ENCODE results near the gene ESR2.

ESR2 gene

DNA sequence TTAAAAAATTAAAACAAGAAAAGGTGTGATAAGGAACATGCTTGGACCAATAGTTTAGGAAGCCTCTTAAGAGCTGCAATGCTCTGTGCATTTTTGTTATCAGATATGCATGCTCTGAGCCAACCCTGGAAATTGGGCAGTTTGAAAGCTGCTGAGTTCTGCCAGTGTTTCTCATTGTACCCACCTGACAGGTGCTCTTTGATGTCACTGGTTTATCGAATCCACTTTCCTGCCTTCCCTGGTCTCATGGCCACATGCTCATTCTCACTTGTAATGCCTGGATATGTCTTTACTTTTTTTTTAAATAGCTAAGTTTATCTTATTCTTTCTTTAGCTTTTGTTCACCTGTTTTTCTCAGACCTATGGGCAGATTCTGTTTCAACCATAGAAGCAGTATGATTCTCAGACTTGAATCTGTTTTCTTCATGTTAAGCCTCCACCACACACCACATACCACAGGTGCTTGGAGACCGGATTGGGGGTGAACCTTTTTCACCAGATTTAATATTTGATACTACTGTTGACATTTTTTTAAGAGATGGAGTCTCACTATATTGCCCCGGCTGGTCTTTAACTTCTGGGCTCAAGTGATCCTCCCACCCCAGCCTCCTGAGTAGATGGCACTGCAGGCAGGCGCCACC lies 90.7 kb downstream of the ESR2 start:
- H3K4me1 Mint-ChIP-seq: peaks cover 2% of the 10 kb centered on the region
- peaks cover 2% of the 10 kb centered on the region for H3K36me3 Mint-ChIP-seq (ENCODE audit: low read depth)
- ATAC-seq (no peak), DNase-seq (no peak)
- H3K27ac Mint-ChIP-seq: no peak overlapping the region
- no peaks in the 10 kb centered on the region for H3K27me3 Mint-ChIP-seq
- H3K4me3 Mint-ChIP-seq: no peak overlapping the region
- no peaks in the 10 kb centered on the region for H3K9me3 Mint-ChIP-seq

DNA sequence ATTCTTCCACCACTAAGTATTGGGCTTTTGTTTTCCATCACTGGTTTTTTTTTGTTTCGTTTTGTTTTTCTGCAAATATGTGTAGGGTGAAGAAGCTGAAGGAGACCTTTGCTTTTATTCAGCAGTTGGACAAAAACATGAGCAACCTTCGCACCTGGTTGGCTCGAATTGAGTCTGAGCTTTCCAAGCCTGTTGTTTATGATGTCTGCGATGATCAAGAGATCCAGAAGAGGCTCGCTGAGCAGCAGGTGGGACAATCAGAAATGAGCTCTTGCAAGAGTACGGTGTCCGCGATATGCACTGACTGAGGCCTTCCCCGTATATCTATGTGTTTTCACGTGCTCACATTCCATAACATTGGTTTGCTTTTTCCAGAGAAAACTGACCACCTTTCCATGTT lies 91.5 kb downstream of the ESR2 start:
- Mint-ChIP-seq H3K9me3 (no peaks in the 10 kb centered on the region), H3K36me3 (ENCODE audit: low read depth) (peaks cover 2% of the 10 kb centered on the region), H3K27me3 (no peaks in the 10 kb centered on the region), H3K27ac (no peak overlapping the region), H3K4me3 (no peak overlapping the region), H3K4me1 (peaks cover 2% of the 10 kb centered on the region)
- no peak for ATAC-seq
- DNase-seq: no peak

DNA sequence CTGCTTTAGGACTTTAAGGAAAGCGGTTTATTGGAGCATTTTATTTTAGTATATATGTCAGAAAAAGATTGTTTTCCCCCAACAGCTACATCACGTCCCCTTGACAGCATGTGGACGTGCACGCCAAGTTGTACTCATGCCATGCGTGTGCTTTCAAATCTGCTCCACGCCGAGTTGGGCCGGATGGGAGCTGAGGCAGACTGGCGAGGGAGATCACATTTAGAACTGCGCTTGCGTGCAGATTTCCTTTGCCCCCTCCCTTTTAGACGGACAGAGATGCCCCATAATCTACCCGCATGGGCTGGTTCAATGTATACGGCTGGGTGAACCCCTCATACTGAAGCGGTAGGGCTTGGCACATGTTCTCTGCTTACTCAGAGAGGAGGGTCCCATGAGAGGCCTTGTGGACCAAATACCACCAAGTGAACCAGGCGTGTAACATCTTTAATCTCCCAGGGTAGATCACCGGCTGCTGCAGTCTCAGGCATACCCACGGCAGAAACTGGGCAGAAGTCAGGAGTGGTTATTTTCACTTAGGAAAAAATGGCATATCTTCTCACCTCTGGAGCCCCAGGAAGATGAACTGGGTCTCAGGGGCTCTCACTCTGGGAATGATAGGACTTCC lies 92.1 kb downstream of the ESR2 start:
- no peak overlapping the region for H3K27ac Mint-ChIP-seq
- no peak overlapping the region for H3K4me3 Mint-ChIP-seq
- no peaks in the 10 kb centered on the region for H3K27me3 Mint-ChIP-seq
- no peaks in the 10 kb centered on the region for H3K9me3 Mint-ChIP-seq
- H3K36me3 Mint-ChIP-seq (ENCODE audit: low read depth): peaks cover 2% of the 10 kb centered on the region
- DNase-seq (no peak), ATAC-seq (no peak)
- peaks cover 6% of the 10 kb centered on the region for H3K4me1 Mint-ChIP-seq

- H3K4me1 Mint-ChIP-seq: peaks cover 9% of the 10 kb centered on the region
- no peak for DNase-seq
- no peaks in the 10 kb centered on the region for H3K27me3 Mint-ChIP-seq
- H3K27ac Mint-ChIP-seq: no peak overlapping the region
- peaks cover 2% of the 10 kb centered on the region for H3K36me3 Mint-ChIP-seq (ENCODE audit: low read depth)
- no peaks in the 10 kb centered on the region for H3K9me3 Mint-ChIP-seq
- no peak overlapping the region for H3K4me3 Mint-ChIP-seq
- ATAC-seq: no peak
Measured at GRCh38 chr14:64201296-64201695, 92.9 kb downstream of the ESR2 start.

DNA sequence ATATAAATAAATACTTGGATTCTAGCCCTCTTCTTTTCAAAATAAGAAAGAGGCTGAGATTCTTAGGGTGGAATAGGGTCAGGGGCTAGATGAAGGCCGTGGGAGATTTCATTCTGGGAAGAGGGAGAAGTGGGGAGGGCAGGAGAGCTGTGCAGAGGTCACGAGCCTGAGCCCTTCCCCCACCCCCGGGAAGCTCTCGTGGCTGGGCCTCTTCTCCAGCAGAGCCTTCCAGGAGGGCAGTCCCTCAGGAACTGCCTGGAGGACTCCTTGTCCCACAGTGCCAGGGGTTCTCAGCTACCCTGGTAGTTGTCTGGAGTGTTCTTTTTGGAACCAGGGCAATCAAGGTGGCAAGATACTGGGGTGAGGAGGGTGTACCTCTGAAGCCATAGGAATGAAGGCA lies 94.0 kb downstream of the ESR2 start:
- Mint-ChIP-seq H3K4me1 (peaks cover 21% of the 10 kb centered on the region), H3K36me3 (ENCODE audit: low read depth) (peaks cover 2% of the 10 kb centered on the region), H3K4me3 (no peak overlapping the region), H3K27ac (no peak overlapping the region), H3K9me3 (no peaks in the 10 kb centered on the region), H3K27me3 (no peaks in the 10 kb centered on the region)
- no peak for DNase-seq
- no peak for ATAC-seq

- Mint-ChIP-seq H3K36me3 (ENCODE audit: low read depth) (peaks cover 4% of the 10 kb centered on the region), H3K4me3 (no peak overlapping the region), H3K27me3 (no peaks in the 10 kb centered on the region), H3K27ac (peak overlapping the region; percentile 5), H3K9me3 (no peaks in the 10 kb centered on the region), H3K4me1 (peaks cover 28% of the 10 kb centered on the region)
- DNase-seq (no peak), ATAC-seq (no peak)
Measured at GRCh38 chr14:64198486-64198885, 95.7 kb downstream of the ESR2 start.

GRCh38 chr14:64197996-64198395 lies 96.2 kb downstream of the ESR2 start:
- Mint-ChIP-seq H3K4me1 (peaks cover 27% of the 10 kb centered on the region), H3K27me3 (no peaks in the 10 kb centered on the region), H3K9me3 (no peaks in the 10 kb centered on the region), H3K27ac (no peak overlapping the region), H3K36me3 (ENCODE audit: low read depth) (peaks cover 3% of the 10 kb centered on the region), H3K4me3 (no peak overlapping the region)
- DNase-seq: no peak
- no peak for ATAC-seq

DNA sequence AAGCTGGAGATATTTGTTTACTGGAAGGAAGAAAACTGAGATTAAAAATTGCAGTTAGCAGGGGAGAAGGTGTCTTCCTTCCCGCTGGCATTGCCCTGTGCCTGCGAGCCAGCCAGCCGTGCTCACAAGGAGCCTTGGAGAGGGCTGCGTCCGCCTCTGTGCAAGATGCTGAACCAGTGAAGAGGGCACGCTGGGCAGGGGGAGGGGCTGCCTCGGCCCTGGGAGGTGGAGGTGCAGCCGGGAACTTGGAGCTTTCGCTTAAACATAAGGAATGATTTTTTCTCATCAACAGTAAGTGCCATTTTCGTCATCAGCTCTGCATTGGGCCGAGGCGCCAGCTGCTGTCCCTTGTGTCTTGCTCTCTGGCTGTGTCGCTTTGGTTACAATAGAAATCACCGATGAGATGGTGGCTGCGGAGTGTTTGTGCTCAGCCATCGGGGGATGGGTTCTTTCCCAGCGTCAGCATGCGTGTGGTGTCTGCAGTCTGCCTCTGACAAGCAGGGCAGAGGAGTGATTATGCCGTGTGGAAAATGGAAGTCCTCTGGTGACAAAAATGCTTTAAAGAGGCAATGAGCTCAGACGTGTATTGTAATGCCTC lies 97.3 kb downstream of the ESR2 start:
- Mint-ChIP-seq H3K4me1 (peaks cover 27% of the 10 kb centered on the region), H3K27me3 (no peaks in the 10 kb centered on the region), H3K27ac (no peak overlapping the region), H3K4me3 (peak overlapping the region; percentile 57), H3K9me3 (no peaks in the 10 kb centered on the region), H3K36me3 (ENCODE audit: low read depth) (peaks cover 2% of the 10 kb centered on the region)
- peak; percentile 58 for ATAC-seq
- peak; percentile 10 for DNase-seq

- Mint-ChIP-seq H3K4me3 (no peak overlapping the region), H3K4me1 (peaks cover 30% of the 10 kb centered on the region), H3K27me3 (no peaks in the 10 kb centered on the region), H3K36me3 (ENCODE audit: low read depth) (peaks cover 2% of the 10 kb centered on the region), H3K9me3 (no peaks in the 10 kb centered on the region), H3K27ac (no peak overlapping the region)
- DNase-seq (no peak), ATAC-seq (no peak)
Measured at GRCh38 chr14:64196056-64196455, 98.1 kb downstream of the ESR2 start.

DNA sequence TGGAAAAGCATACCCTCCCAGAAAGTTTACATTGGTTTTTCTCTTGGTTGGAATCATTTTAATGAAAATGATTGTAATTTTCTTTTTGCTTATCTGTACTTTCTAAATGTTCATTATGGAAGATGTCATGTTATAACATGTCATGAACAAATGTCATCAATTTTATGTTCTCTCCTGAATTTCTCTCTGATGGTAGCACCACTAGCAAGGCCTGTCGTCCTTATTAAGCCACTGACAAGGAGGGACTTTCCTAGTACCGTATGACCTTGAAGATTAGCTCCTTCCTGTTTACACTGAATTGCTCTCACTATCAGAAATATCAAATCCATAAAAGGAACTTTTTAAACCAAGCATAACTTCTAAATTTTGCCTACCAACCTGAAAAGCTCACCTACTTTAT lies 99.0 kb downstream of the ESR2 start:
- no peaks in the 10 kb centered on the region for H3K9me3 Mint-ChIP-seq
- no peak for ATAC-seq
- no peak for DNase-seq
- peaks cover 30% of the 10 kb centered on the region for H3K4me1 Mint-ChIP-seq
- H3K36me3 Mint-ChIP-seq (ENCODE audit: low read depth): peaks cover 2% of the 10 kb centered on the region
- no peaks in the 10 kb centered on the region for H3K27me3 Mint-ChIP-seq
- no peak overlapping the region for H3K4me3 Mint-ChIP-seq
- peak overlapping the region; percentile 65 for H3K27ac Mint-ChIP-seq

DNA sequence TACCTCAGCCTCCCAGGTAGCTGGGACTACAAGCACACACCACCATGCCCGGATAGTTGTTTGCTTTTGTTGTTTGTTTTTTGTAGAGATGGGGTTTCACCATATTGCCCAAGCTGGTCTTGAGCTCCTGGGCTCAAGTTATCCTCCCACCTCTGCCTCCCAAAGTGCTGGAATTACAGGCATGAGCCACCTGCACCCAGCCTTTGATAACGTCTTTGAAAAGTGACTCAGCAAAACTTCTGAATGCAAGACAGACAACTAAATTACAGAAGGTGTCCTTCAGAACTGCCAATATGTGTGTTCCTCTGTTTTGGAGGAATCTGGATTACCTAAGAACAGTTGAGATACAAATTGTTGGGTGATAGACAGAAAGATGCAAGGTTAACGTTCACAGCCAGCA lies 99.8 kb downstream of the ESR2 start:
- H3K9me3 Mint-ChIP-seq: no peaks in the 10 kb centered on the region
- peaks cover 2% of the 10 kb centered on the region for H3K36me3 Mint-ChIP-seq (ENCODE audit: low read depth)
- no peaks in the 10 kb centered on the region for H3K27me3 Mint-ChIP-seq
- H3K4me1 Mint-ChIP-seq: peaks cover 30% of the 10 kb centered on the region
- DNase-seq: no peak
- no peak overlapping the region for H3K4me3 Mint-ChIP-seq
- no peak overlapping the region for H3K27ac Mint-ChIP-seq
- no peak for ATAC-seq

GRCh38 chr14:64193821-64194220 lies 100.3 kb downstream of the ESR2 start:
- Mint-ChIP-seq H3K36me3 (ENCODE audit: low read depth) (peaks cover 2% of the 10 kb centered on the region), H3K4me1 (peaks cover 30% of the 10 kb centered on the region), H3K27ac (no peak overlapping the region), H3K9me3 (no peaks in the 10 kb centered on the region), H3K27me3 (no peaks in the 10 kb centered on the region), H3K4me3 (no peak overlapping the region)
- ATAC-seq: no peak
- DNase-seq: no peak

DNA sequence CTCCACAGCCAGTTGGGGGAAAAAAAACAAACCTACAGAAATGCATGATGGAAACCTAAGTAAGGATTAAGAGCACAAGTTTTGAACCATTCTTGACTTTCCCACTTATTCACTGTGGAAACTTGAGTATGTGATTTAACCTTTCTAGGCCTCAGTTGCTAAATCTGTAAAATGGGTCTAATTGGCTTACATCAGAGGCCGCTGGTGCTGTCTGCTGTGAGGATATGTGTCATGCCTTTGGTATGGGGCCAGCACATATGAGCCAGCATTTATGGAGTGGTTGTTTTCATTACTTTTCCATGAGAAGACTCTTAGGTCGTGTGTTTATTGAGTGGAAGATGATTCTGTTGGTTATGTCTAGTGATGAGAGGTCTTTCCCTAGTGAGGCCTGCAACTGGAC lies 102.4 kb downstream of the ESR2 start:
- no peak for DNase-seq
- Mint-ChIP-seq H3K9me3 (no peaks in the 10 kb centered on the region), H3K27me3 (no peaks in the 10 kb centered on the region), H3K4me3 (no peak overlapping the region), H3K4me1 (peaks cover 25% of the 10 kb centered on the region), H3K27ac (no peak overlapping the region), H3K36me3 (ENCODE audit: low read depth) (peaks cover 9% of the 10 kb centered on the region)
- no peak for ATAC-seq

GRCh38 chr14:64190974-64191502 lies 103.1 kb downstream of the ESR2 start:
- no peaks in the 10 kb centered on the region for H3K27me3 Mint-ChIP-seq
- no peak overlapping the region for H3K4me3 Mint-ChIP-seq
- peaks cover 20% of the 10 kb centered on the region for H3K4me1 Mint-ChIP-seq
- H3K36me3 Mint-ChIP-seq (ENCODE audit: low read depth): peaks cover 9% of the 10 kb centered on the region
- ATAC-seq: no peak
- H3K9me3 Mint-ChIP-seq: no peaks in the 10 kb centered on the region
- DNase-seq: no peak
- H3K27ac Mint-ChIP-seq: no peak overlapping the region

GRCh38 chr14:64187331-64187730 lies 106.8 kb downstream of the ESR2 start:
- DNase-seq (no peak), ATAC-seq (no peak)
- no peaks in the 10 kb centered on the region for H3K27me3 Mint-ChIP-seq
- no peaks in the 10 kb centered on the region for H3K9me3 Mint-ChIP-seq
- H3K36me3 Mint-ChIP-seq (ENCODE audit: low read depth): peaks cover 10% of the 10 kb centered on the region
- no peak overlapping the region for H3K4me3 Mint-ChIP-seq
- H3K4me1 Mint-ChIP-seq: peaks cover 3% of the 10 kb centered on the region
- H3K27ac Mint-ChIP-seq: no peak overlapping the region

Measured in activated naive CD8-positive, alpha-beta T cell treated with anti-CD3 and anti-CD28 coated beads, Interleukin-2, amount 50 U/mL, for 24 hours (primary cell).